ENCODE results near the gene SH3PXD2B.

DNA sequence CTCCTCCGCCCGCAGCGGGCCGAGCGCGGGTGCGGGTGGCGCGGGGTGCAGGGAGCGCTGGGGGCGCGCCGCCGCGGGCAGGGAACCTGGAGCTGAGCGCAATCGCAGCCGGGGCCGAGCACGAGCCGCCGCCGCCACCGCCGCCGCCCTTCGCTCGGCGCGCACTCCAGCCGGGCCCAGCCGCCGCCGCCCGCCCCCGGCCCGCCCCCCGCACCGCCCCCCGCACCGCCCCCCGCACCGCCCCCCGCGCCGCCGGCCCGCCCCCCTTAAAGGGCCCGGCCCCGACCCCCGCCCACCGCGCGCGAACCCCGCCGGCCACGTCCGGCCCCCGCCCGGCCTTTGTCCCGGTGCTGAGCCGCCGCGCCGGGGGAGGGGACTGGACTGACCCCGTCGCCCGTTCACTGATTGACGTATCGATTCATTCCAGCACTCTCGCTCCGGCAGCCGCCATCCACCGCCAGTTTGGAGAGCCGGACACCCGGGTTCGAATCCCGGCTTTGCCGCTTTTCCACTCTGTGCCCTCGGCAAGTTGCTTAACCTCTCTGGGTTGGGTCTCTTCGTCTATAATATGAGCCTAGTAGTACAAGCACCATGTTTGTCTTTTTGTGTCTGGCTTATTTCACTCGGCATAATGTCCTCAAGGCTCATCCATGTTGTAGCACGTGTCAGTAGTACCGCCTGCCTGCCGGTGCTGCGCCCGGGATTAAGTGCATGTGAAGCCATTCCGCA is at the start of gene SH3PXD2B:
- TF ChIP-seq RFX5 (IDR thresholded peaks at IDR 0.05; ENCODE audit: low read depth, low read length) (no peak), IKZF2 (IDR thresholded peaks at IDR 0.05) (no peak), MTA2 (IDR thresholded peaks at IDR 0.05; ENCODE audit: low read depth) (no peak), POLR2A (IDR thresholded peaks at IDR 0.05; ENCODE audit: low read depth, low read length) (no peak), BHLHE40 (IDR thresholded peaks at IDR 0.05; ENCODE audit: borderline replicate concordance in 1 of 2, low read depth in 2 of 2, low read length in 1 of 2) (peak in 1 of 2 experiments; percentile 43; a peak in 1 of 4 replicates), TARDBP (IDR thresholded peaks at IDR 0.05; ENCODE audit: borderline replicate concordance) (no peak), YY1 (IDR thresholded peaks at IDR 0.05; ENCODE audit: low read depth, low read length) (no peak), ZBED1 (IDR thresholded peaks at IDR 0.05; ENCODE audit: borderline replicate concordance) (no peak), CREM (IDR thresholded peaks at IDR 0.05; ENCODE audit: low read depth) (no peak), ZNF274 (IDR thresholded peaks at IDR 0.05; ENCODE audit: insufficient read depth, insufficient read length) (no peak)
- TF ChIP-seq, protein P1, sequence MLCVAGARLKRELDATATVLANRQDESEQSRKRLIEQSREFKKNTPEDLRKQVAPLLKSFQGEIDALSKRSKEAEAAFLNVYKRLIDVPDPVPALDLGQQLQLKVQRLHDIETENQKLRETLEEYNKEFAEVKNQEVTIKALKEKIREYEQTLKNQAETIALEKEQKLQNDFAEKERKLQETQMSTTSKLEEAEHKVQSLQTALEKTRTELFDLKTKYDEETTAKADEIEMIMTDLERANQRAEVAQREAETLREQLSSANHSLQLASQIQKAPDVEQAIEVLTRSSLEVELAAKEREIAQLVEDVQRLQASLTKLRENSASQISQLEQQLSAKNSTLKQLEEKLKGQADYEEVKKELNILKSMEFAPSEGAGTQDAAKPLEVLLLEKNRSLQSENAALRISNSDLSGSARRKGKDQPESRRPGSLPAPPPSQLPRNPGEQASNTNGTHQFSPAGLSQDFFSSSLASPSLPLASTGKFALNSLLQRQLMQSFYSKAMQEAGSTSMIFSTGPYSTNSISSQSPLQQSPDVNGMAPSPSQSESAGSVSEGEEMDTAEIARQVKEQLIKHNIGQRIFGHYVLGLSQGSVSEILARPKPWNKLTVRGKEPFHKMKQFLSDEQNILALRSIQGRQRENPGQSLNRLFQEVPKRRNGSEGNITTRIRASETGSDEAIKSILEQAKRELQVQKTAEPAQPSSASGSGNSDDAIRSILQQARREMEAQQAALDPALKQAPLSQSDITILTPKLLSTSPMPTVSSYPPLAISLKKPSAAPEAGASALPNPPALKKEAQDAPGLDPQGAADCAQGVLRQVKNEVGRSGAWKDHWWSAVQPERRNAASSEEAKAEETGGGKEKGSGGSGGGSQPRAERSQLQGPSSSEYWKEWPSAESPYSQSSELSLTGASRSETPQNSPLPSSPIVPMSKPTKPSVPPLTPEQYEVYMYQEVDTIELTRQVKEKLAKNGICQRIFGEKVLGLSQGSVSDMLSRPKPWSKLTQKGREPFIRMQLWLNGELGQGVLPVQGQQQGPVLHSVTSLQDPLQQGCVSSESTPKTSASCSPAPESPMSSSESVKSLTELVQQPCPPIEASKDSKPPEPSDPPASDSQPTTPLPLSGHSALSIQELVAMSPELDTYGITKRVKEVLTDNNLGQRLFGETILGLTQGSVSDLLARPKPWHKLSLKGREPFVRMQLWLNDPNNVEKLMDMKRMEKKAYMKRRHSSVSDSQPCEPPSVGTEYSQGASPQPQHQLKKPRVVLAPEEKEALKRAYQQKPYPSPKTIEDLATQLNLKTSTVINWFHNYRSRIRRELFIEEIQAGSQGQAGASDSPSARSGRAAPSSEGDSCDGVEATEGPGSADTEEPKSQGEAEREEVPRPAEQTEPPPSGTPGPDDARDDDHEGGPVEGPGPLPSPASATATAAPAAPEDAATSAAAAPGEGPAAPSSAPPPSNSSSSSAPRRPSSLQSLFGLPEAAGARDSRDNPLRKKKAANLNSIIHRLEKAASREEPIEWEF (IDR thresholded peaks at IDR 0.05; ENCODE audit: insufficient replicate concordance, low read depth, low read length) = no peak
- TF ChIP-seq, protein P2, sequence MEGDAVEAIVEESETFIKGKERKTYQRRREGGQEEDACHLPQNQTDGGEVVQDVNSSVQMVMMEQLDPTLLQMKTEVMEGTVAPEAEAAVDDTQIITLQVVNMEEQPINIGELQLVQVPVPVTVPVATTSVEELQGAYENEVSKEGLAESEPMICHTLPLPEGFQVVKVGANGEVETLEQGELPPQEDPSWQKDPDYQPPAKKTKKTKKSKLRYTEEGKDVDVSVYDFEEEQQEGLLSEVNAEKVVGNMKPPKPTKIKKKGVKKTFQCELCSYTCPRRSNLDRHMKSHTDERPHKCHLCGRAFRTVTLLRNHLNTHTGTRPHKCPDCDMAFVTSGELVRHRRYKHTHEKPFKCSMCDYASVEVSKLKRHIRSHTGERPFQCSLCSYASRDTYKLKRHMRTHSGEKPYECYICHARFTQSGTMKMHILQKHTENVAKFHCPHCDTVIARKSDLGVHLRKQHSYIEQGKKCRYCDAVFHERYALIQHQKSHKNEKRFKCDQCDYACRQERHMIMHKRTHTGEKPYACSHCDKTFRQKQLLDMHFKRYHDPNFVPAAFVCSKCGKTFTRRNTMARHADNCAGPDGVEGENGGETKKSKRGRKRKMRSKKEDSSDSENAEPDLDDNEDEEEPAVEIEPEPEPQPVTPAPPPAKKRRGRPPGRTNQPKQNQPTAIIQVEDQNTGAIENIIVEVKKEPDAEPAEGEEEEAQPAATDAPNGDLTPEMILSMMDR (IDR thresholded peaks at IDR 0.05 in 2 of 3, conservative IDR thresholded peaks at IDR 0.05 in 1 of 3; ENCODE audit: control insufficient read depth in 2 of 3, extremely low read depth in 1 of 3, insufficient read depth in 1 of 3, low read depth in 3 of 3, low read length in 3 of 3) = no peak
- TF ChIP-seq, protein P3, sequence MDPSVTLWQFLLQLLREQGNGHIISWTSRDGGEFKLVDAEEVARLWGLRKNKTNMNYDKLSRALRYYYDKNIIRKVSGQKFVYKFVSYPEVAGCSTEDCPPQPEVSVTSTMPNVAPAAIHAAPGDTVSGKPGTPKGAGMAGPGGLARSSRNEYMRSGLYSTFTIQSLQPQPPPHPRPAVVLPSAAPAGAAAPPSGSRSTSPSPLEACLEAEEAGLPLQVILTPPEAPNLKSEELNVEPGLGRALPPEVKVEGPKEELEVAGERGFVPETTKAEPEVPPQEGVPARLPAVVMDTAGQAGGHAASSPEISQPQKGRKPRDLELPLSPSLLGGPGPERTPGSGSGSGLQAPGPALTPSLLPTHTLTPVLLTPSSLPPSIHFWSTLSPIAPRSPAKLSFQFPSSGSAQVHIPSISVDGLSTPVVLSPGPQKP (IDR thresholded peaks at IDR 0.05; ENCODE audit: low read depth, low read length) = no peak

Data from GM12878 (cell line).